Left renal cortex interstitium (tissue), 4 donors: Measurements from ENCODE around the gene HSPB8. TPM values are rescaled to one million over a fixed set of nuclear protein-coding genes. Genes with fewer than 3 reads are reported as not detected.

Experiments used
- DNase-seq, 4 donors: peaks; one replicate each; pipeline ENCODE4 v3.0.0-alpha.2; 2013; ENCODE audit warnings: low read depth in 4 of 4, low spot score in 2 of 4, missing footprints in 1 of 4
- polyA plus RNA-seq, 4 donors: library from polyadenylated mRNA; unstranded; fragments of 120-200 nt; gene quantifications; one replicate each; pipeline ENCODE4 v1.2.1, GENCODE V29; 2013; ENCODE audit not compliant: insufficient read length in 4 of 4

HSPB8 gene
- 1 to 10 TPM; 6.1 to 8.9 (median 7.0) TPM for polyA plus RNA-seq

- DNase-seq, result peak in 3 of 4 donors; percentile 28 to 51 (median 50)
These were observed at the start of gene HSPB8 for GRCh38 chr12:119178544-119179334. Gene HSPB8, plus strand, starts transcription at chr12:119178931. Its CDS starts 382 bp downstream, at chr12:119179313.

- DNase-seq, result no peak
These were observed 48.8 kb upstream of the HSPB8 start for GRCh38 chr12:119129827-119130434.

GRCh38 chr12:119130523-119130922, 48.2 kb upstream of the HSPB8 start:
- no peak for DNase-seq

- DNase-seq, result no peak
These were observed 44.3 kb upstream of the HSPB8 start for GRCh38 chr12:119134284-119135072.

- no peak for DNase-seq
These were observed 41.8 kb upstream of the HSPB8 start for GRCh38 chr12:119136811-119137410.

- no peak for DNase-seq
These were observed 39.3 kb upstream of the HSPB8 start for GRCh38 chr12:119139448-119139847.

GRCh38 chr12:119145367-119145766, 33.4 kb upstream of the HSPB8 start:
- no peak for DNase-seq

GRCh38 chr12:119147847-119148448, 30.8 kb upstream of the HSPB8 start:
- DNase-seq, result no peak

- no peak for DNase-seq
These were observed 29.5 kb upstream of the HSPB8 start for GRCh38 chr12:119149270-119149669.

GRCh38 chr12:119151445-119152026, 27.2 kb upstream of the HSPB8 start:
- DNase-seq, result no peak

GRCh38 chr12:119153477-119154434, 25.0 kb upstream of the HSPB8 start:
- DNase-seq, result peak in 1 of 4 donors; percentile 16

- DNase-seq, result no peak
These were observed 24.3 kb upstream of the HSPB8 start for GRCh38 chr12:119154435-119154818.

- DNase-seq, result no peak
These were observed 22.2 kb upstream of the HSPB8 start for GRCh38 chr12:119156401-119157044.

- no peak for DNase-seq
These were observed 21.2 kb upstream of the HSPB8 start for GRCh38 chr12:119157528-119157927.

- DNase-seq, result no peak
These were observed 20.8 kb upstream of the HSPB8 start for GRCh38 chr12:119157978-119158377.

- DNase-seq, result no peak
These were observed 20.3 kb upstream of the HSPB8 start for GRCh38 chr12:119158402-119158801.

- no peak for DNase-seq
These were observed 18.9 kb upstream of the HSPB8 start for GRCh38 chr12:119159844-119160243.

GRCh38 chr12:119167902-119168301, 10.8 kb upstream of the HSPB8 start:
- DNase-seq, result no peak
